NCI-H1092 treated with DMSO at 0.1 percent for 48 hours (cell line): Measurements from ENCODE around the gene NT5C1A.

ENCODE experiments used
- DNase-seq: peaks from one replicate; lab custom pipeline; 2025; lab: John Stamatoyannopoulos, UW

Gene NT5C1A

GRCh38 chr1:39689635-39690034 lies 17.7 kb upstream of the NT5C1A start:
- no peak for DNase-seq

DNA sequence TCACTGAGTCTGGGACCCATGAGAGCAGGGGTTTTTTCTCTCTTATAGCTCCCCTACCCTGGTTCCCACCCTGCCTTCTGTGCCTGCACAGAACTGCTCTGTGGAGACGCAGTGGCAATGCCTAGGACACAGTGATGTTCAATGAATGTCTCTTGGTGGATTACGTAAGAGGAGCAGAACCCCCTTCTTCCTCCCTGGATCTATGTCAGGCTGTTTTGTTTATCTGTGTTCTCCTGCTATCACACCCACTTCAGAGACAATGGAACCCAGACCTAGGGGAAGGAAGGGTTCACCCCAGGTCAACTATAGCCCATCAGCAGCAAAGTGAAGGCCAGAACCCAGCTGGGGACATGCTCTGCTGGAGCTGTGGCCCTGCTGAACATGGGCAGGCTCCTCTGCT lies 17.3 kb upstream of the NT5C1A start:
- DNase-seq = no peak

GRCh38 chr1:39688706-39689105 lies 16.8 kb upstream of the NT5C1A start:
- DNase-seq = no peak

DNA sequence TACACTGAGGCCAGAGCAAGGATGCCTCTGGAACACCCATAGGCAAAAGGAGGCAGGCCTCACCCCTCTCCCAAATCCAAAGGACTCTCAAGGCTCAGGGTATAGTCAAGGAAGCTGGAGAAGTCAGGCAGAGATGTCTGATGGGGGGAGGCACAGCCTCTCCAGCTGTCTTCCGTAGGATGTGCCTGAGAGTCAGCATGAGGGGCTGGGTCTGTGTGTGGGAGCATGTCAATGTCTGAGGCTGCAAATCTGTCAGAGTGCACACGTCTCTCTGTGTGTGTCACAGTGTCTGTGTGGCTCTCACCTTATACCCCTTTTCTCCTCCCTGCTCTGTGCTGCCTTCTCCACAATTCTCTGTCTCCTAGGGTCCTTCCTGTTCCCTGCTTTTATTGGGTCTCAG lies 15.3 kb upstream of the NT5C1A start:
- no peak for DNase-seq

GRCh38 chr1:39685071-39685470 lies 13.2 kb upstream of the NT5C1A start:
- no peak for DNase-seq

DNA sequence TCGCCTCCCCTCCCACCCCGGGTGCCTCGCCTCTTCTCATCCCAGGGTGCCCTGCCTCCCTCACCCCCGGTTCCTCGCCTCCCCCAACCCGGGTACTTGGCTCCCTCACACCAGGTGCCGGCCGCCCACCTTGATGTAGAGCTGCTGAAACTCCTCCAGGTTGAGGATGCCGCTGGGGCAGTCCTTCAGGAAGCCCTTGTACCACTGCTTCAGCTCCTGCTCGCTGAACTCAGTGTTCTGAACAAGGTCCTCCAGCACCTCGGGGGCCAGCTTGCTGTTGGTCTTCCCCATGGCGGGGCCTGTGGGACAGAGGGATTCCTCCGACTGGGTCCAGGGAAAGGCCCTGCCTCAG lies 12.4 kb upstream of the NT5C1A start:
- no peak for DNase-seq

GRCh38 chr1:39683591-39684312 lies 11.8 kb upstream of the NT5C1A start:
- DNase-seq = no peak

GRCh38 chr1:39681999-39682398 lies 10.1 kb upstream of the NT5C1A start:
- no peak for DNase-seq

- DNase-seq = no peak
These were observed 9.4 kb upstream of the NT5C1A start for GRCh38 chr1:39681294-39681693.

GRCh38 chr1:39680751-39681150 lies 8.8 kb upstream of the NT5C1A start:
- no peak for DNase-seq

- no peak for DNase-seq
These were observed 7.9 kb upstream of the NT5C1A start for GRCh38 chr1:39679821-39680220.

GRCh38 chr1:39678889-39679288 lies 7.0 kb upstream of the NT5C1A start:
- DNase-seq = no peak

DNA sequence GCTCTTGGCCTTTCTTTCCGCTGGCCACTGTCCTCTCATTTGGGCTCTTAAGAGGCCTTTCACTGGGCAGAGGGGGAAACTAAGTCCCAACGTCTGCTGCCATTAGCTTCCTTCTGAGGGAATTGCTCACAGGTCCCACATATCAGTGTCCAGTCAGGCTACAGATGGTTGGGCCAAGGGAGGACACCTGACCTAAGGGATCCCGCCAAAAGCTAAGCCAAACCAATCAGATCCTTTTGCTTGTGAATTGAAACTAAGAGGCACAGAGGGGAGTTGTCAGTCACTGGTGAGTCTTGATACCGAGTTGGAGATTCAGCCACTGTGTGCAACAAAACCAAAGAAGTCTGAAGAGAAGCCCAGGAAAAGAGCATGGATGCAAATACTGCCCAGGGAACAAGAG lies 5.7 kb upstream of the NT5C1A start:
- no peak for DNase-seq

DNA sequence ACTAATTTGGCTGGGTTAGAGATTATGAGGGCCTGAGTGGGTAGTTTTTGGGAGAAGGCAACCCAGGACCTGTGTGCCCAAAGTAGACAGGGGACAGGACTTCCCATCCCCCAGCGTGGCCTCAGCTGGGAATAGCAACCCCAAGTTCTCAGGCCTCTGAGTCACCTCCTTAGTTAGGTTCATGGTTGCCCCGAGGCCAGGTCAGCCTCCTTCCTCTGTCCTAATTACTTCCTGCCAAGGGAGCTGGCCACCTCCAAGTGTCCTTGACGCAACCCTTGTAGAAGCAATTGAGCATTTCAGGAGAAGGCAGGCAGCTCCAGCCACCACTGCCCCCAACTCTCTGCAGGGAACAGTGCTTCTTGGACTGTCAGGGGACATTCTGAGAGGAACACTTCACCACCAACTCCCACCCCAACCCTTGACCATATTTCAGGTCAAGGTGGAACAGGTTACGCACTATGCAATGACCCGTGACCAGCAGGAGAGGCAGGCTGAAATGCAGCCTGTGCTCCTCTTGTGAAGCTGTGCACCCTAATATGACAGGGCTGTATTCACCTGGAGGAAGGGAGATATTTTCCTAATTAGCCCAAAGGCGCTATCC lies 5.1 kb upstream of the NT5C1A start:
- no peak for DNase-seq

GRCh38 chr1:39675220-39675619 lies 3.3 kb upstream of the NT5C1A start:
- DNase-seq = no peak

DNA sequence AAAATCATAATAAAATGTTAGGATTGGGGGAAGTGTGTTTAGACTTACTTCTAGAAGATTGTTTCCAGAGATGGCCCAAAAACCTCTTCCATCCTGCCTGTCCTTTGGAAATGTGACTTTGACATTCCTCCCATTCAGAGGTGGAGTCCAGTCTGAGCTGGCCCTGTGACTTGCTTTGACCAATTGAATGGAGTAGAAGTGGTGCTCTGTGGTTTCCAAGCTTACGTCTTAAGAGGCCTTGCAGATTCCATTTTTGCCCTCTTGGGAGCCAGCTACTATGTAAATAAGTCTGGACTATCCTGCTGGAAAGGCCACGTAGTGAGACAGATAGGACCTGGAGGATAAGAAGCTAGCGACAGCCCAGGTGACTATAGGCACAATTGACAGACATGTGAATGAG lies 1.3 kb upstream of the NT5C1A start:
- no peak for DNase-seq

GRCh38 chr1:39672551-39672947 lies 642 bp upstream of the NT5C1A start:
- DNase-seq = no peak

- no peak for DNase-seq
These were observed 494 bp downstream of the NT5C1A start for GRCh38 chr1:39671433-39671792.

GRCh38 chr1:39670689-39671088 lies 1.2 kb downstream of the NT5C1A start:
- no peak for DNase-seq

DNA sequence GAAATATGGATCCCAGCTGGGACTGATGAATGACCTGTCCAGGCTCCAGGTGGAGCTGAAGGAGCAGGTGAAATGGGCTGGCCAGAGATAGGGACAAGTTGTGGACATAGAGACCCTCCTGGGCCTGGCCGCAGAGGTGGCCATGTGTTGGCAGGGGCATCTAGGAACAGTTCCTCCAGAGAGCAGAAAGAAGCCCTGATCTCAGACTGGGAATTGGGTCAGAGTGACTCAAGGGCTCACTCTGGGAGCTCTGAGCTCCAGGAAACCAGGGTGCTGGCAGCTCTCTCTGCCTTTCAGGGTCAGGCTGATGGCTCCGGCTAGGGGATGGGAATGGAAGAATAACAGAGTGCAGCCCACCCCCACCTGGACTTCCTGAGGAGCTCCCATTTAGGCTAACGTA lies 3.0 kb downstream of the NT5C1A start:
- no peak for DNase-seq

DNA sequence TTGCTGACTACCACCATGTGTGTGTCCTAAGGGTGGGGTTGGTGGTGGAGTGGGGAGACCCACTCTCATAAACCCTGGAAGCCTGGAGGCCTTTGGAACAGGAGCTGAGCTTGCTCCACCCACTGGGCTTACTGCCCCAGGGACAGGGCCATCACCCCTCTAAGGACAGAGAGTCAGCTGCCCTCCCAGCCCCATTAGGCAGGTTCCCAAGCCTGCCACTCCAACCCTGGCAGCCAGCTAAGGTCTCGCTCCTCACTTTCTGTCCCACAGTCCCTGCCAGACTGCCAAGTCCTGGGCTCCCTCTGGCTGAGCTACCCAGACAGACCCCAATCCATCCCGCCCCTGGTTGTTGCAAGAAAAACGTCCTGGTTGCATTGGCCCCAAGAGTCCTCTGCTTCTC lies 3.8 kb downstream of the NT5C1A start:
- DNase-seq = no peak

- no peak for DNase-seq
These were observed 5.1 kb downstream of the NT5C1A start for GRCh38 chr1:39666772-39667171.

DNA sequence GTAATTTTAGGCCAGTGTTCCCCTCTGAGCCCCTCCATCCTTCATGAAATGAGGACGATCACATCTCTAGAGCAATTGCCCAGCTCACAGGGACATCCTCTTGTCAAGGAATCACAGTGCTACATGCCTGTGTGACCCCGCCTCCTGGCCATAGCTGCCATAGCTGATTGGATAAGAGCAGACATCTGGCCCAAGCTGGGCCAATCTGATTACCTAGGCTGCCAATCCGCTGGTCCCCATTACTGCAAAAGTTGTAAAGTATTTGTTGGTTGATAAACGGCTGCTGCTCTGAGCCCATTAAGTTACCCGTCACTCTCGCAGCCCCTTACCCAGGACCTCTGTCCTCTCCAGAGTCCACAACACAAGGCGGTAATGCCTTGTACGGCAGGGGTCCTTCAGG lies 8.3 kb downstream of the NT5C1A start:
- DNase-seq = no peak

DNA sequence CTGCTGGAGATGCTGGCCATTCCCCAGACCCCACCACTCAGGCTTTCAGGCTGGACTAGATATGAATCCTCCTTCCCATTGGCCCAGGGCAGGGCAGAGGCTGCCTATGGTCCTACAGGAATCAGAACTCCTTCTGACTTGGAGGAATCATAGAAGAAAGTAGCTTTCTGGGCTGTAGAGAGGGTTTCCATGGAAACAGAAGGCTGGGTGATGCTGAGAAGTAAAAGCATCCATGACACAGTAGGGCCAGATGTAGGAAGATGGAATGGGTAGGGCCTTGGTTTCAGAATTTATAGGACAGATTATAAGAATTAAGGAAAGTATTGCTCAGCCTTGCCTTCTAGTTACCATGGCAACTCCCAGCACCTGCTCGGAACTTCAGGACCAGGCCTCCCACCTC lies 9.0 kb downstream of the NT5C1A start:
- no peak for DNase-seq
